ENCODE results near the gene ADAMTS8. TPM values are rescaled to one million over a fixed set of nuclear protein-coding genes. Genes with fewer than 3 reads are reported as not detected.

The ADAMTS8 gene
- total RNA-seq, 2 experiments from 2014 or later: not detected

GRCh38 chr11:130414107-130415080, 14.0 kb downstream of the ADAMTS8 start:
- CTCF ChIA-PET: no interaction called here
- H3K27me3 Mint-ChIP-seq: peaks cover 13% of the 10 kb centered on the region
- intact Hi-C loops (cut with DNase I, micrococcal nuclease): loop anchor here in 1 of 2 experiments (5.0 kb wide), 1 partner anchor 202 kb away; no protein-coding TSS in a partner anchor
- DNase-seq (no peak), ATAC-seq (no peak)
- H3K9me3 Mint-ChIP-seq (ENCODE audit: low read depth): no peaks in the 10 kb centered on the region
- H3K36me3 Mint-ChIP-seq (ENCODE audit: low read depth): no peaks in the 10 kb centered on the region
- no peak overlapping the region for H3K27ac Mint-ChIP-seq
- POLR2A ChIA-PET: no interaction called here
- H3K4me3 Mint-ChIP-seq: no peak overlapping the region
- no peaks in the 10 kb centered on the region for H3K4me1 Mint-ChIP-seq

GRCh38 chr11:130413405-130414106, 14.9 kb downstream of the ADAMTS8 start:
- Mint-ChIP-seq H3K27me3 (peaks cover 13% of the 10 kb centered on the region), H3K4me1 (no peaks in the 10 kb centered on the region), H3K36me3 (ENCODE audit: low read depth) (no peaks in the 10 kb centered on the region), H3K4me3 (no peak overlapping the region), H3K9me3 (ENCODE audit: low read depth) (no peaks in the 10 kb centered on the region), H3K27ac (no peak overlapping the region)
- intact Hi-C loops (cut with DNase I, micrococcal nuclease): loop anchor here in 1 of 2 experiments (5.0 kb wide), 1 partner anchor 201 kb away; no protein-coding TSS in a partner anchor
- ChIA-PET CTCF (interaction anchor here (0.6 kb wide), 1 partner anchor 449 kb away, joined by 4 read pairs; no protein-coding TSS in a partner anchor), POLR2A (no interaction called here)
- ATAC-seq (peak; percentile 92), DNase-seq (peak; percentile 46)

- no peaks in the 10 kb centered on the region for H3K4me1 Mint-ChIP-seq
- no peak overlapping the region for H3K27ac Mint-ChIP-seq
- ChIA-PET POLR2A (no interaction called here), CTCF (interaction anchor here (1.5 kb wide), 1 partner anchor 11 kb away, joined by 3 read pairs; no protein-coding TSS in a partner anchor)
- ATAC-seq (no peak), DNase-seq (no peak)
- intact Hi-C loops (cut with DNase I, micrococcal nuclease): loop anchor here in 1 of 2 experiments (5.0 kb wide), 1 partner anchor 199 kb away; no protein-coding TSS in a partner anchor
- H3K9me3 Mint-ChIP-seq (ENCODE audit: low read depth): no peaks in the 10 kb centered on the region
- no peaks in the 10 kb centered on the region for H3K36me3 Mint-ChIP-seq (ENCODE audit: low read depth)
- peaks cover 13% of the 10 kb centered on the region for H3K27me3 Mint-ChIP-seq
- H3K4me3 Mint-ChIP-seq: no peak overlapping the region
Measured at GRCh38 chr11:130411223-130411622, 17.2 kb downstream of the ADAMTS8 start.

- H3K36me3 Mint-ChIP-seq (ENCODE audit: low read depth): no peaks in the 10 kb centered on the region
- DNase-seq: no peak
- no peak overlapping the region for H3K4me3 Mint-ChIP-seq
- ChIA-PET CTCF (interaction anchor here (1.0 to 1.5 kb wide), 2 partner anchors 10 to 21 kb away, joined by 3 to 5 read pairs; no protein-coding TSS in a partner anchor), POLR2A (no interaction called here)
- H3K27me3 Mint-ChIP-seq: peaks cover 12% of the 10 kb centered on the region
- no peak overlapping the region for H3K27ac Mint-ChIP-seq
- intact Hi-C loops (cut with DNase I, micrococcal nuclease): loop anchor here in 1 of 2 experiments (5.0 kb wide), 1 partner anchor 197 kb away; no protein-coding TSS in a partner anchor
- ATAC-seq: no peak
- no peaks in the 10 kb centered on the region for H3K9me3 Mint-ChIP-seq (ENCODE audit: low read depth)
- no peaks in the 10 kb centered on the region for H3K4me1 Mint-ChIP-seq
Measured at GRCh38 chr11:130409594-130410388, 18.6 kb downstream of the ADAMTS8 start.

- intact Hi-C loops (cut with DNase I, micrococcal nuclease): no loop called here
- DNase-seq (no peak), ATAC-seq (no peak)
- Mint-ChIP-seq H3K4me1 (no peaks in the 10 kb centered on the region), H3K9me3 (ENCODE audit: low read depth) (no peaks in the 10 kb centered on the region), H3K4me3 (no peak overlapping the region), H3K36me3 (ENCODE audit: low read depth) (no peaks in the 10 kb centered on the region), H3K27me3 (peaks cover 8% of the 10 kb centered on the region), H3K27ac (no peak overlapping the region)
- CTCF ChIA-PET: interaction anchor here (1.0 kb wide), 1 partner anchor 22 kb away, joined by 5 read pairs; no protein-coding TSS in a partner anchor
- POLR2A ChIA-PET: no interaction called here
Measured at GRCh38 chr11:130408901-130409300, 19.5 kb downstream of the ADAMTS8 start.

GRCh38 chr11:130408401-130408890, 20.0 kb downstream of the ADAMTS8 start:
- Mint-ChIP-seq H3K27me3 (peaks cover 8% of the 10 kb centered on the region), H3K4me1 (no peaks in the 10 kb centered on the region), H3K4me3 (no peak overlapping the region), H3K27ac (no peak overlapping the region), H3K36me3 (ENCODE audit: low read depth) (no peaks in the 10 kb centered on the region), H3K9me3 (ENCODE audit: low read depth) (no peaks in the 10 kb centered on the region)
- ATAC-seq (no peak), DNase-seq (no peak)
- CTCF ChIA-PET: interaction anchor here (0.6 kb wide), 1 partner anchor 196 kb away, joined by 4 read pairs; no protein-coding TSS in a partner anchor
- intact Hi-C loops (cut with DNase I, micrococcal nuclease): no loop called here
- POLR2A ChIA-PET: no interaction called here

- DNase-seq (no peak), ATAC-seq (no peak)
- Mint-ChIP-seq H3K27me3 (peaks cover 8% of the 10 kb centered on the region), H3K4me1 (no peaks in the 10 kb centered on the region), H3K4me3 (no peak overlapping the region), H3K9me3 (ENCODE audit: low read depth) (no peaks in the 10 kb centered on the region), H3K27ac (no peak overlapping the region), H3K36me3 (ENCODE audit: low read depth) (no peaks in the 10 kb centered on the region)
- ChIA-PET POLR2A (no interaction called here), CTCF (interaction anchor here (0.6 kb wide), 1 partner anchor 195 kb away, joined by 4 read pairs; no protein-coding TSS in a partner anchor)
- intact Hi-C loops (cut with DNase I, micrococcal nuclease): no loop called here
Measured at GRCh38 chr11:130407978-130408377, 20.4 kb downstream of the ADAMTS8 start.

GRCh38 chr11:130405428-130405827, 23.0 kb downstream of the ADAMTS8 start:
- ChIA-PET POLR2A (no interaction called here), CTCF (interaction anchor here (1.0 kb wide), 1 partner anchor 517 kb away, joined by 3 read pairs; no protein-coding TSS in a partner anchor)
- Mint-ChIP-seq H3K36me3 (ENCODE audit: low read depth) (no peaks in the 10 kb centered on the region), H3K4me1 (peaks cover 8% of the 10 kb centered on the region), H3K27me3 (peaks cover 7% of the 10 kb centered on the region), H3K27ac (no peak overlapping the region), H3K9me3 (ENCODE audit: low read depth) (no peaks in the 10 kb centered on the region), H3K4me3 (no peak overlapping the region)
- intact Hi-C loops (cut with DNase I, micrococcal nuclease): no loop called here
- DNase-seq (no peak), ATAC-seq (no peak)

- ChIA-PET CTCF (interaction anchor here (0.6 kb wide), 1 partner anchor 326 kb away, joined by 5 read pairs; no protein-coding TSS in a partner anchor), POLR2A (no interaction called here)
- Mint-ChIP-seq H3K36me3 (ENCODE audit: low read depth) (no peaks in the 10 kb centered on the region), H3K27ac (no peak overlapping the region), H3K27me3 (peaks cover 10% of the 10 kb centered on the region), H3K4me3 (no peak overlapping the region), H3K9me3 (ENCODE audit: low read depth) (no peaks in the 10 kb centered on the region), H3K4me1 (peaks cover 9% of the 10 kb centered on the region)
- intact Hi-C loops (cut with DNase I, micrococcal nuclease): no loop called here
- DNase-seq (no peak), ATAC-seq (no peak)
Measured at GRCh38 chr11:130404727-130405126, 23.7 kb downstream of the ADAMTS8 start.

- H3K36me3 Mint-ChIP-seq (ENCODE audit: low read depth): no peaks in the 10 kb centered on the region
- ATAC-seq: no peak
- H3K4me3 Mint-ChIP-seq: no peak overlapping the region
- peaks cover 7% of the 10 kb centered on the region for H3K27me3 Mint-ChIP-seq
- no peak for DNase-seq
- no peaks in the 10 kb centered on the region for H3K9me3 Mint-ChIP-seq (ENCODE audit: low read depth)
- POLR2A ChIA-PET: no interaction called here
- CTCF ChIA-PET: interaction anchor here (0.6 to 0.7 kb wide), 2 partner anchors 24 to 327 kb away, joined by 4 to 5 read pairs; partner anchors contain the start of gene ADAMTS8
- intact Hi-C loops (cut with DNase I, micrococcal nuclease): no loop called here
- H3K27ac Mint-ChIP-seq: no peak overlapping the region
- peaks cover 9% of the 10 kb centered on the region for H3K4me1 Mint-ChIP-seq
Measured at GRCh38 chr11:130403967-130404366, 24.4 kb downstream of the ADAMTS8 start.

All from activated CD4-positive, alpha-beta T cell treated with anti-CD3 and anti-CD28 coated beads for 36 hours (primary cell).